HG03575 (cell line): ENCODE measurements around the gene AKAP1.

Experiments used
- ATAC-seq: cut with Tn5 transposase; IDR thresholded peaks from one replicate; pipeline ENCODE4 v1.9.1; 2021; ENCODE audit not compliant: unreplicated experiment, insufficient number of reproducible peaks, low FRiP score; ENCODE audit errors: extremely low read depth

AKAP1 gene

GRCh38 chr17:57115377-57115776 is 30.3 kb downstream of the AKAP1 start:
- no peak for ATAC-seq

- ATAC-seq: no peak
Measured at GRCh38 chr17:57115916-57116315, 30.9 kb downstream of the AKAP1 start.

- ATAC-seq: no peak
Measured at GRCh38 chr17:57117798-57118197, 32.8 kb downstream of the AKAP1 start.

GRCh38 chr17:57120814-57121213 is 35.8 kb downstream of the AKAP1 start:
- ATAC-seq: no peak

GRCh38 chr17:57121308-57122042 is 36.4 kb downstream of the AKAP1 start:
- no peak for ATAC-seq

GRCh38 chr17:57124053-57124452 is 39.0 kb downstream of the AKAP1 start:
- ATAC-seq: no peak

- no peak for ATAC-seq
Measured at GRCh38 chr17:57125406-57125805, 40.4 kb downstream of the AKAP1 start.

- no peak for ATAC-seq
Measured at GRCh38 chr17:57125866-57126265, 40.8 kb downstream of the AKAP1 start.

GRCh38 chr17:57130708-57131461 is 45.8 kb downstream of the AKAP1 start:
- ATAC-seq: no peak

- ATAC-seq: no peak
Measured at GRCh38 chr17:57132663-57133062, 47.6 kb downstream of the AKAP1 start.

GRCh38 chr17:57133486-57133885 is 48.4 kb downstream of the AKAP1 start:
- ATAC-seq: no peak

- no peak for ATAC-seq
Measured at GRCh38 chr17:57135026-57135788, 50.2 kb downstream of the AKAP1 start.

GRCh38 chr17:57135789-57136291 is 50.8 kb downstream of the AKAP1 start:
- ATAC-seq: no peak

GRCh38 chr17:57136355-57136754 is 51.3 kb downstream of the AKAP1 start:
- ATAC-seq: no peak

- no peak for ATAC-seq
Measured at GRCh38 chr17:57138030-57138911, 53.2 kb downstream of the AKAP1 start.

- no peak for ATAC-seq
Measured at GRCh38 chr17:57138956-57139576, 54.0 kb downstream of the AKAP1 start.

- no peak for ATAC-seq
Measured at GRCh38 chr17:57140316-57140715, 55.3 kb downstream of the AKAP1 start.

- no peak for ATAC-seq
Measured at GRCh38 chr17:57142925-57143324, 57.9 kb downstream of the AKAP1 start.
